H1 (cell line): ENCODE results near the gene RIT2.

ENCODE experiments used
- BRCA1 ChIP-seq: IDR thresholded peaks from 2 replicates; pipeline ENCODE4 v1.6.1; 2012; ENCODE audit warnings: low read depth, low read length, improper control_type of control experiment
- CBX8 ChIP-seq: fragments of 300-800, 300-1000 bp; sonication (generic); IDR thresholded peaks from 2 replicates; pipeline ENCODE4 v1.7.1; 2016; ENCODE audit warnings: low read depth, low read length, borderline replicate concordance
- CHD1 ChIP-seq: IDR thresholded peaks from 2 replicates; pipeline ENCODE4 v1.6.1; 2012; ENCODE audit warnings: low read depth, low read length, improper control_type of control experiment
- EP300 ChIP-seq, 2 experiments: IDR thresholded peaks; 1 replicate in 1 of 2; 2 replicates in 1 of 2; pipeline ENCODE4 v1.6.1; 2011 to 2012; ENCODE audit warnings: low read depth in 2 of 2, low read length in 2 of 2, mild to moderate bottlenecking in 2 of 2, borderline replicate concordance in 1 of 2, inconsistent platforms in 1 of 2, moderate library complexity in 1 of 2
- POLR2A ChIP-seq, 2 experiments: IDR thresholded peaks; 1 replicate in 1 of 2; 2 replicates in 1 of 2; pipeline ENCODE4 v1.6.1; 2011; ENCODE audit warnings: low read depth in 2 of 2, low read length in 2 of 2, mild to moderate bottlenecking in 2 of 2; ENCODE audit errors: control extremely low read depth in 1 of 2
- POLR2AphosphoS5 ChIP-seq: IDR thresholded peaks from 2 replicates; pipeline ENCODE4 v1.6.1; 2011; ENCODE audit warnings: low read depth, low read length
- SIN3A ChIP-seq, 2 experiments: IDR thresholded peaks in 1 of 2; conservative IDR thresholded peaks in 1 of 2; 2 replicates each; pipeline ENCODE4 v1.6.1; 2011 to 2012; ENCODE audit warnings: low read length in 2 of 2, improper control_type of control experiment in 1 of 2, low read depth in 1 of 2, mild to moderate bottlenecking in 1 of 2
- TF ChIP-seq, protein P1 (sequence below), 3 experiments: IDR thresholded peaks; 1 replicate in 2 of 3; 2 replicates in 1 of 3; pipeline versions ENCODE4 v1.5.1 to v1.6.1; 2011; ENCODE audit warnings: low read length in 3 of 3, mild to moderate bottlenecking in 3 of 3, inconsistent platforms in 2 of 3, low read depth in 1 of 3, moderate library complexity in 1 of 3; ENCODE audit not compliant: insufficient read depth in 1 of 3; ENCODE audit errors: control extremely low read depth in 1 of 3

DNA sequence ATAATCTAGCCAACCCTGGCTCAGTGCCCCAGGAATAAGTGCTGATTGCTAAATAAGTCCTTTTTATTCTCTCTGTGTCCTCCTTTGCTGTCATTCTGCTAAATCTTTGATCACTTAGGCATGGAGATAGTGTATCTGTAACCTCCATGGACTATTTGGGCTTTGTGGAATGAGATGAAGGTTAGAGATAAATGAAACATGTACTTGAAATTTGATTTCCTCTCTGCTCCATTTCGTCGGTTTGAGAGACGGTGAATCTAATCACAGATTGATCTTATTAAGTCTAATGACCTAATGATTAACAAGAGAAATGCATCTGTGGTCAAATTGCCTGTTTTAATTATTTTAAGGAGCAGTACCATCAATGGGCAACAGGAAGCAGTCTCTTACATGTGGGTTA is 159.2 kb downstream of the RIT2 start:
- TF ChIP-seq POLR2A (IDR thresholded peaks at IDR 0.05; ENCODE audit: control extremely low read depth in 1 of 2, low read depth in 2 of 2, low read length in 2 of 2) (no peak), POLR2AphosphoS5 (no peak), BRCA1 (no peak), EP300 (IDR thresholded peaks at IDR 0.05; ENCODE audit: borderline replicate concordance in 1 of 2, low read depth in 2 of 2, low read length in 2 of 2) (no peak), SIN3A (conservative IDR thresholded peaks at IDR 0.05 in 1 of 2, IDR thresholded peaks at IDR 0.05 in 1 of 2; ENCODE audit: low read depth in 1 of 2, low read length in 2 of 2) (no peak), CHD1 (no peak), CBX8 (no peak)
- TF ChIP-seq, protein P1, sequence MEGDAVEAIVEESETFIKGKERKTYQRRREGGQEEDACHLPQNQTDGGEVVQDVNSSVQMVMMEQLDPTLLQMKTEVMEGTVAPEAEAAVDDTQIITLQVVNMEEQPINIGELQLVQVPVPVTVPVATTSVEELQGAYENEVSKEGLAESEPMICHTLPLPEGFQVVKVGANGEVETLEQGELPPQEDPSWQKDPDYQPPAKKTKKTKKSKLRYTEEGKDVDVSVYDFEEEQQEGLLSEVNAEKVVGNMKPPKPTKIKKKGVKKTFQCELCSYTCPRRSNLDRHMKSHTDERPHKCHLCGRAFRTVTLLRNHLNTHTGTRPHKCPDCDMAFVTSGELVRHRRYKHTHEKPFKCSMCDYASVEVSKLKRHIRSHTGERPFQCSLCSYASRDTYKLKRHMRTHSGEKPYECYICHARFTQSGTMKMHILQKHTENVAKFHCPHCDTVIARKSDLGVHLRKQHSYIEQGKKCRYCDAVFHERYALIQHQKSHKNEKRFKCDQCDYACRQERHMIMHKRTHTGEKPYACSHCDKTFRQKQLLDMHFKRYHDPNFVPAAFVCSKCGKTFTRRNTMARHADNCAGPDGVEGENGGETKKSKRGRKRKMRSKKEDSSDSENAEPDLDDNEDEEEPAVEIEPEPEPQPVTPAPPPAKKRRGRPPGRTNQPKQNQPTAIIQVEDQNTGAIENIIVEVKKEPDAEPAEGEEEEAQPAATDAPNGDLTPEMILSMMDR (IDR thresholded peaks at IDR 0.05; ENCODE audit: control extremely low read depth in 1 of 3, insufficient read depth in 1 of 3, low read depth in 1 of 3, low read length in 3 of 3) = no peak
